Right ventricle myocardium inferior (tissue), 1 donor: ENCODE results near the gene TEX261. TPM values are rescaled to one million over a fixed set of nuclear protein-coding genes. Genes with fewer than 3 reads are reported as not detected.
A peak's percentile ranks its signal among the peaks of the same experiment; 100 is the strongest.

Source experiments
- ATAC-seq: fragments of 200-7000 bp; cut with Tn5 transposase; one replicate; pipeline ENCODE4 v1.9.1; 2020; ENCODE audit warnings: mild to moderate bottlenecking, moderate library complexity
- DNase-seq: peaks from one replicate; pipeline ENCODE4 v3.0.0; 2021; ENCODE audit errors: missing footprints
- intact Hi-C: fragments of 100-400 bp; cut with DNase I; formaldehyde crosslinking; loops from one replicate; pipeline ENCODE4 v1.11.0; 2022
- total RNA-seq: library from RNA; stranded (reverse); fragmentation: NEBNext Ultra II Directional; extraction: Animal tissue kit (Norgen Biotek cat#: 25700); gene quantifications from one replicate; pipeline ENCODE4 v1.2.1, GENCODE V29; 2021
- donor health status: DM: no; HTN: yes; CAD: no; lungs with severe emphysema.

The TEX261 gene
- total RNA-seq, 1 donor from 2014 or later = 63.8 TPM

- ATAC-seq (no peak), DNase-seq (no peak)
- intact Hi-C loops = no loop called here
Measured at GRCh38 chr2:70964133-70964532, 30.5 kb downstream of the TEX261 start.

- no peak for DNase-seq
- intact Hi-C loops = no loop called here
- no peak for ATAC-seq
Measured at GRCh38 chr2:70962885-70963878, 31.5 kb downstream of the TEX261 start.

GRCh38 chr2:70962211-70962884, 32.3 kb downstream of the TEX261 start:
- no peak for ATAC-seq

GRCh38 chr2:70961648-70961994, 33.1 kb downstream of the TEX261 start:
- no peak for DNase-seq
- no peak for ATAC-seq
- intact Hi-C loops = no loop called here

More at GRCh38 chr2:70962211-70962884, 32.3 kb downstream of the TEX261 start:
- intact Hi-C loops = no loop called here
- no peak for DNase-seq

GRCh38 chr2:70960833-70961647, 33.6 kb downstream of the TEX261 start:
- ATAC-seq (no peak), DNase-seq (no peak)
- intact Hi-C loops = no loop called here

GRCh38 chr2:70959851-70960832, 34.5 kb downstream of the TEX261 start:
- DNase-seq = no peak
- ATAC-seq = no peak

GRCh38 chr2:70959271-70959761, 35.4 kb downstream of the TEX261 start:
- intact Hi-C loops = no loop called here
- ATAC-seq = no peak
- no peak for DNase-seq

More at GRCh38 chr2:70959851-70960832, 34.5 kb downstream of the TEX261 start:
- intact Hi-C loops = no loop called here

GRCh38 chr2:70958759-70959158, 35.9 kb downstream of the TEX261 start:
- intact Hi-C loops = no loop called here
- no peak for ATAC-seq
- DNase-seq = no peak

GRCh38 chr2:70957798-70958197, 36.9 kb downstream of the TEX261 start:
- DNase-seq (no peak), ATAC-seq (no peak)
- intact Hi-C loops = no loop called here

GRCh38 chr2:70956141-70956540, 38.5 kb downstream of the TEX261 start:
- intact Hi-C loops = no loop called here
- DNase-seq = no peak
- ATAC-seq = no peak

- DNase-seq (no peak), ATAC-seq (no peak)
- intact Hi-C loops = no loop called here
Measured at GRCh38 chr2:70954886-70955285, 39.8 kb downstream of the TEX261 start.

GRCh38 chr2:70949086-70949485, 45.6 kb downstream of the TEX261 start:
- intact Hi-C loops = loop anchor here (2.0 to 10.0 kb wide), 3 partner anchors 78 to 294 kb away; no protein-coding TSS in a partner anchor
- ATAC-seq (no peak), DNase-seq (no peak)

GRCh38 chr2:70948337-70949003, 46.2 kb downstream of the TEX261 start:
- peak; percentile 92 for ATAC-seq
- intact Hi-C loops = loop anchor here (2.0 to 10.0 kb wide), 3 partner anchors 78 to 294 kb away; no protein-coding TSS in a partner anchor
- peak; percentile 80 for DNase-seq

- no peak for DNase-seq
- intact Hi-C loops = loop anchor here (2.0 to 10.0 kb wide), 4 partner anchors 77 to 293 kb away; no protein-coding TSS in a partner anchor
- peak; percentile 24 for ATAC-seq
Measured at GRCh38 chr2:70947556-70948184, 47.0 kb downstream of the TEX261 start.

- ATAC-seq (no peak), DNase-seq (no peak)
- intact Hi-C loops = loop anchor here (2.0 to 10.0 kb wide), 3 partner anchors 84 to 292 kb away; no protein-coding TSS in a partner anchor
Measured at GRCh38 chr2:70946832-70947442, 47.7 kb downstream of the TEX261 start.

GRCh38 chr2:70944111-70944690, 50.5 kb downstream of the TEX261 start:
- ATAC-seq (no peak), DNase-seq (no peak)
- intact Hi-C loops = loop anchor here (10.0 kb wide), 1 partner anchor 289 kb away; no protein-coding TSS in a partner anchor
